ENCODE measurements around the gene ESF1.

- TF ChIP-seq SP1 (CRISPR knock-in tag; conservative IDR thresholded peaks at IDR 0.05) (no peak), MAX (CRISPR knock-in tag; IDR thresholded peaks at IDR 0.05) (no peak)
Measured at GRCh38 chr20:13814672-13815071, 30.0 kb upstream of the ESF1 start.
